Measurements from ENCODE around the gene TMEM127.

DNA sequence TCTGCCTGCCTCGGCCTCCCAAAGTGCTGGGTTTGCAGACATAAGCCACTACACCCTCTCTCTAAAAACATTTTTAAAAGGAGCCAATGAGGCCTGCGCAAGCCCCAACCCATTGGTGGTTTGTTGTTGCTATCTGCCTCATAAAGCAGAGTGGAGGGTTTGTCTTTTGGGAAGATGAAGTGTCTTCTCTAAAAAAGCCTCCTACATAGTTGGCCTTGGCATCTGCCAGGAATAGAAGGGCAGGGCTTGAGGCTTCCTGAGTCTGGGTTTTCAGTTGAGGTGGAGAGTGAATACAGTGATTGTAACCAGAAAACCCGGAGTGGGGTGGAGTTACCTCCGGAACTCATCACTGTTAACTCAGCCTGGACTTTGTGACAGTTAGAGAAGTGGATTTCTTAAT is 51.2 kb downstream of the TMEM127 start:
- TF ChIP-seq, protein P1, sequence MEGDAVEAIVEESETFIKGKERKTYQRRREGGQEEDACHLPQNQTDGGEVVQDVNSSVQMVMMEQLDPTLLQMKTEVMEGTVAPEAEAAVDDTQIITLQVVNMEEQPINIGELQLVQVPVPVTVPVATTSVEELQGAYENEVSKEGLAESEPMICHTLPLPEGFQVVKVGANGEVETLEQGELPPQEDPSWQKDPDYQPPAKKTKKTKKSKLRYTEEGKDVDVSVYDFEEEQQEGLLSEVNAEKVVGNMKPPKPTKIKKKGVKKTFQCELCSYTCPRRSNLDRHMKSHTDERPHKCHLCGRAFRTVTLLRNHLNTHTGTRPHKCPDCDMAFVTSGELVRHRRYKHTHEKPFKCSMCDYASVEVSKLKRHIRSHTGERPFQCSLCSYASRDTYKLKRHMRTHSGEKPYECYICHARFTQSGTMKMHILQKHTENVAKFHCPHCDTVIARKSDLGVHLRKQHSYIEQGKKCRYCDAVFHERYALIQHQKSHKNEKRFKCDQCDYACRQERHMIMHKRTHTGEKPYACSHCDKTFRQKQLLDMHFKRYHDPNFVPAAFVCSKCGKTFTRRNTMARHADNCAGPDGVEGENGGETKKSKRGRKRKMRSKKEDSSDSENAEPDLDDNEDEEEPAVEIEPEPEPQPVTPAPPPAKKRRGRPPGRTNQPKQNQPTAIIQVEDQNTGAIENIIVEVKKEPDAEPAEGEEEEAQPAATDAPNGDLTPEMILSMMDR (IDR thresholded peaks at IDR 0.05): no peak
- TF ChIP-seq, protein P2, sequence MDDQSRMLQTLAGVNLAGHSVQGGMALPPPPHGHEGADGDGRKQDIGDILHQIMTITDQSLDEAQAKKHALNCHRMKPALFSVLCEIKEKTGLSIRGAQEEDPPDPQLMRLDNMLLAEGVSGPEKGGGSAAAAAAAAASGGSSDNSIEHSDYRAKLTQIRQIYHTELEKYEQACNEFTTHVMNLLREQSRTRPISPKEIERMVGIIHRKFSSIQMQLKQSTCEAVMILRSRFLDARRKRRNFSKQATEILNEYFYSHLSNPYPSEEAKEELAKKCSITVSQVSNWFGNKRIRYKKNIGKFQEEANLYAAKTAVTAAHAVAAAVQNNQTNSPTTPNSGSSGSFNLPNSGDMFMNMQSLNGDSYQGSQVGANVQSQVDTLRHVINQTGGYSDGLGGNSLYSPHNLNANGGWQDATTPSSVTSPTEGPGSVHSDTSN (IDR thresholded peaks at IDR 0.05): no peak
- TF ChIP-seq POLR2A (IDR thresholded peaks at IDR 0.05; ENCODE audit: low read length) (no peak), ESRRA (IDR thresholded peaks at IDR 0.05; ENCODE audit: borderline replicate concordance, low read length) (no peak), RAD21 (conservative IDR thresholded peaks at IDR 0.05 in 1 of 2, IDR thresholded peaks at IDR 0.05 in 1 of 2) (no peak), NFE2L2 (conservative IDR thresholded peaks at IDR 0.05; ENCODE audit: low read length) (no peak)
- TF ChIP-seq, protein P3, sequence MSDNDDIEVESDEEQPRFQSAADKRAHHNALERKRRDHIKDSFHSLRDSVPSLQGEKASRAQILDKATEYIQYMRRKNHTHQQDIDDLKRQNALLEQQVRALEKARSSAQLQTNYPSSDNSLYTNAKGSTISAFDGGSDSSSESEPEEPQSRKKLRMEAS (IDR thresholded peaks at IDR 0.05): no peak
- TF ChIP-seq, protein P4, sequence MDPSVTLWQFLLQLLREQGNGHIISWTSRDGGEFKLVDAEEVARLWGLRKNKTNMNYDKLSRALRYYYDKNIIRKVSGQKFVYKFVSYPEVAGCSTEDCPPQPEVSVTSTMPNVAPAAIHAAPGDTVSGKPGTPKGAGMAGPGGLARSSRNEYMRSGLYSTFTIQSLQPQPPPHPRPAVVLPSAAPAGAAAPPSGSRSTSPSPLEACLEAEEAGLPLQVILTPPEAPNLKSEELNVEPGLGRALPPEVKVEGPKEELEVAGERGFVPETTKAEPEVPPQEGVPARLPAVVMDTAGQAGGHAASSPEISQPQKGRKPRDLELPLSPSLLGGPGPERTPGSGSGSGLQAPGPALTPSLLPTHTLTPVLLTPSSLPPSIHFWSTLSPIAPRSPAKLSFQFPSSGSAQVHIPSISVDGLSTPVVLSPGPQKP (IDR thresholded peaks at IDR 0.05; ENCODE audit: low read depth, low read length): no peak
- TF ChIP-seq, protein P5, sequence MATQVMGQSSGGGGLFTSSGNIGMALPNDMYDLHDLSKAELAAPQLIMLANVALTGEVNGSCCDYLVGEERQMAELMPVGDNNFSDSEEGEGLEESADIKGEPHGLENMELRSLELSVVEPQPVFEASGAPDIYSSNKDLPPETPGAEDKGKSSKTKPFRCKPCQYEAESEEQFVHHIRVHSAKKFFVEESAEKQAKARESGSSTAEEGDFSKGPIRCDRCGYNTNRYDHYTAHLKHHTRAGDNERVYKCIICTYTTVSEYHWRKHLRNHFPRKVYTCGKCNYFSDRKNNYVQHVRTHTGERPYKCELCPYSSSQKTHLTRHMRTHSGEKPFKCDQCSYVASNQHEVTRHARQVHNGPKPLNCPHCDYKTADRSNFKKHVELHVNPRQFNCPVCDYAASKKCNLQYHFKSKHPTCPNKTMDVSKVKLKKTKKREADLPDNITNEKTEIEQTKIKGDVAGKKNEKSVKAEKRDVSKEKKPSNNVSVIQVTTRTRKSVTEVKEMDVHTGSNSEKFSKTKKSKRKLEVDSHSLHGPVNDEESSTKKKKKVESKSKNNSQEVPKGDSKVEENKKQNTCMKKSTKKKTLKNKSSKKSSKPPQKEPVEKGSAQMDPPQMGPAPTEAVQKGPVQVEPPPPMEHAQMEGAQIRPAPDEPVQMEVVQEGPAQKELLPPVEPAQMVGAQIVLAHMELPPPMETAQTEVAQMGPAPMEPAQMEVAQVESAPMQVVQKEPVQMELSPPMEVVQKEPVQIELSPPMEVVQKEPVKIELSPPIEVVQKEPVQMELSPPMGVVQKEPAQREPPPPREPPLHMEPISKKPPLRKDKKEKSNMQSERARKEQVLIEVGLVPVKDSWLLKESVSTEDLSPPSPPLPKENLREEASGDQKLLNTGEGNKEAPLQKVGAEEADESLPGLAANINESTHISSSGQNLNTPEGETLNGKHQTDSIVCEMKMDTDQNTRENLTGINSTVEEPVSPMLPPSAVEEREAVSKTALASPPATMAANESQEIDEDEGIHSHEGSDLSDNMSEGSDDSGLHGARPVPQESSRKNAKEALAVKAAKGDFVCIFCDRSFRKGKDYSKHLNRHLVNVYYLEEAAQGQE (IDR thresholded peaks at IDR 0.05): no peak

Data from A549 (cell line).